Stimulated activated CD4-positive, alpha-beta T cell treated with anti-CD3 and anti-CD28 coated beads, Interleukin-1b, Interleukin-23, amount 100 ng/mL, for 24 hours (primary cell): ENCODE data around the gene CXCL16.
"Not testable (repeated sequence)": the region's sequence is repeated elsewhere in the genome, so short reads cannot be mapped to it uniquely, and the experiment has no call there.

Experiments
- DNase-seq, 4 experiments: peaks; one replicate each; pipeline ENCODE4 v3.0.0-alpha.2; 2020; ENCODE audit warnings: low read depth in 4 of 4, low spot score in 1 of 4

Gene CXCL16

DNA sequence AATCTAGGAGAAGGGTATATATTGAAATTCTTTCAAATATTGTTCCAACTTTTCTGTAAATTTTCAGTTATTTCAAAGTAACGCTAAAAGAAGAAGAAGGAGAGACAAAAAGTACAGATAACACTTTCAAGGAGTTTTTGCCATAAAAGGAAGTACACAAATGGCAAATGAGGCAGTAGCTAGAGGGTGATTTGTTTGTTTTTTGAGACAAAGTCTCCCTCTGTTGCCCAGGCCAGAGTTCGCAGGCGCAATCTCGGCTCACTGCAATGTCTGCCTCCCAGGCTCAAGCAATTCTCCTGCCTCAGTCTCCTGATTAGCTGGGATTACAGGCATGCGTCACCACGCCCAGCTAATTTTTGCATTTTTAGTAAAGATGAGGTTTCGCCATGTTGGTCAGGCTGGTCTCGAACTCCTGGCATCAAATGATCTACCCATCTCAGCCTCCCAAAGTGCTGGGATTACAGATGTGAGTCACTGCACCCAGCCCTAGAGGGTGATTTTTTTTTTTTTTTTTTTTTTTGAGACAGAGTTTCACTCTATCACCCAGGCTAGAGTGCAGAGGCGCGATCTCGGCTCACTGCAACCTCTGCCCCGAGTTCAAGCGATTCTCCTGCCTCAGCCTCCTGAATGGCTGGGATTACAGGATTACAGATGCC lies 40.2 kb downstream of the CXCL16 start:
- DNase-seq: not testable (repeated sequence)

DNA sequence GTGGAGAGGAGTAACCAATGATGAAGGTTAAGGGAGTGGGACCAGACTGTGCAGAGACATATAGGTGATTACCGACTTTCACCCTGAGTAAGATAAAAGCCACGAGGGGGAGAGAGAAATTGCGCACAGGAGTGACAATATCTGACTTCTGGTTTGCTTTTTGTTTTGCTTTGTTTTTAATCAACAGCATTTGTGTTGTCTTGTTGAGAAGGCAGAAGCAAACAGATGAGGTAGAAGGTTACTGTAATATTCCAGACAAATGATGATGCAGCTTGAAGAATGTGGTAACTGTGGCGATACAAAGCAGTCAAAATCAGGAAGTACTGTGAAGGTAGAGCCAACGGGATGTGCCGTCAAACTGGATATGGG lies 43.3 kb downstream of the CXCL16 start:
- DNase-seq: no peak

DNA sequence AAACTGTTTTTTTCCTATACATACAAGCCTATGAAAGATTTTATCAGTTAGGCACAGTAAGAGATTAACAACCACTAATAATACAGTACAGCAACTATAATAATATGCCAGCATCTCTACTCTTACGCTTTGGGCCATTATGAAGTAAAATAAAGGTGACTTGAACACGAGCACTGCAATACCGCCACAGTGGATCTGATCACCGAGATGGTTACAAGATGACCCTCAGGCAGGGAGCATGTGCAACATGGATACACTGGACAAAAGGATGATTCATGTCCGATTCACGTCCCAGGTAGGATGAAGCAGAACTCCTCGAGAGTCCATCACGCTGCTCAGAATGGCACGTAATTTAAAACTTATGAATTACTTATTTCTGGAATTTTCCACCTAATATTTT lies 46.3 kb downstream of the CXCL16 start:
- no peak for DNase-seq

DNA sequence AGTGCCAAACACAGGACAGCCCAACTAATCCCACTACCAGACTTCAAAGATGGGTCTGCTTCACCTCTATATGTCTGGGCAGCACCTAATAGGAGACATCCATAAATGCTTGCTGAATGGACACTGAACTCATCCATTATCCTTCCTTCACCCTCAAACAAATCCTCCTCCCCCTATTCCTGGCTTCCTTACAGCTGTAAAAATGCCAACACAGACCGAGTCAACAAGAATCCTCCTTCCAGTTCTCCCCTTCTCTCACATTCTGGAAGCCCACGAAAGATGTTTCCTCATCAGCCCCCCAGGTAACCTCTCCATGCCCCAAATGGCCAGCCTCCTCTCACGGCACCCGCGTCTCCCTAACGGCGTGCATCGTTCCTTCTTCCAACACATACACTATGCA lies 48.0 kb downstream of the CXCL16 start:
- DNase-seq: no peak

DNA sequence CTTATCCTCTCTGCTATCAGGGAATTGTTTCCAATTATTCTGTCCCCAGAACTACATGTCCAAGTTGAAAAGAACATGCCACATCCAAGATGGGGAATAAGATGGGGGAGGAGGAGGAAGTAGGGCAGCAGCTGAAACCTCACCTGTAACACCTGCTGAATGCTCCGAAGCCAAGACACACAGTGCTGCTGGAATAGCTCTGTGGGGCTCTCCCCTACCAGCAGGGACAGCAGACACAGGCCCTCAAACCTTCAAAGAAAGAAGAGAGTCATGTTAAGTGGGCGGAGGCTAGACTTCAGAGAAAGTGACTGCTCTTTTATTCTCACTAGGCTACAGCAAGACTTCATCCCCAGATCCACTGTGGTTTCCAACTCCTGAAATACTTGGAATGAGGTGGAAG lies 49.0 kb downstream of the CXCL16 start:
- no peak for DNase-seq

DNA sequence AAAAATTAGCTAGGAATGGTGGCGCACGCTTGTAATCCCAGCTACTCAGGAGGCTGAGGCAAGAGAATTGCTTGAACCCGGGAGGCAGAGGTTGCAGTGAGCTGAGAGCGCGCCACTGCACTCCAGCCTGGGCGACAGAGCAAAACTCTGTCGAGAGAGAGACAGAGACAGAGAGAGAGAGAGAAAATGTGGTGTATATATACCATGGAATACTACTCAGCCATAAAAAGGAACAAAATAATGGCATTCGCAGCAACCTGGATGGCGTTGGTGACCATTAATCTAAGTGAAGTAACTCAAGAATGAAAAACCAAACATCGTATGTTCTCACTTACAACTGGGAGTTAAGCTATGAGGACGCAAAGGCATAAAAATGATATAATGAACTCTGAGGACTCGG lies 49.9 kb downstream of the CXCL16 start:
- DNase-seq: not testable (repeated sequence)

DNA sequence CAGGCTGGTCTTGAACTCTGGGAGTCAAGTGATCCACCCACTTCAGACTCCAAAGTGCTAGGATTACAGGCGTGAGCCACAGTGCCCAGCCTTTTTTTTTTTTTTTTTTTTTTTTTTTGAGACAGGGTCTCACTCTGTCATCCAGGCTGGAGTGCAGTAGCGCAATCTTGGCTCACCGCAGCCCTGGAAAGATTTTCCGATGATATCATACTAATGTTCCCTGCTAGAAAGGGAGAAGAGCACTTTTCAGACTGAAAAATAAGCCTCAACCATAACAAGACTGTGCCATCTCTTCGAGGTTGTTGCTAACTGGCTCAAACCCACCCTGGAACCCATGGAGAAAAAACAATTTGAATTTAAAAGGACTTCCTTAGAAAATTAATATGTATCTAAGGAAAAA lies 56.0 kb downstream of the CXCL16 start:
- DNase-seq: not testable (repeated sequence)
